IMR-90 (cell line): ENCODE measurements around the gene OLFM3. TPM values are rescaled to one million over a fixed set of nuclear protein-coding genes. Genes with fewer than 3 reads are reported as not detected.

Experiments
- ATAC-seq: fragments of 200-7000 bp; cut with Tn5 transposase; 2 replicates; pipeline ENCODE4 v1.9.1; 2020; ENCODE audit warnings: low read depth, mild to moderate bottlenecking, moderate library complexity
- BruUV-seq: library from RNA; stranded (reverse); fragments of 400-500 nt; replicated peaks from 2 replicates; lab custom pipeline; 2021; lab: Mats Ljungman, UMichigan
- CTCF ChIA-PET: fragments of 300-600 bp; formaldehyde crosslinking; extraction: SDS; loops from one replicate; lab custom pipeline; 2021; ENCODE audit warnings: antibody characterized with exemption; lab: Yijun Ruan, JAX
- POLR2A ChIA-PET: fragments of 300-600 bp; sonication (Branson Sonifier 250); formaldehyde crosslinking; loops from one replicate; lab custom pipeline; 2022; ENCODE audit warnings: antibody characterized with exemption; ENCODE audit not compliant: unreplicated experiment; lab: Charles Lee
- DNase-seq: peaks from one replicate; pipeline ENCODE4 v3.0.0; 2013
- H2AFZ ChIP-seq: replicated peaks from 2 replicates; pipeline ENCODE3; 2013; ENCODE audit warnings: low read length, mild to moderate bottlenecking; ENCODE audit not compliant: poor library complexity
- H2AK5ac ChIP-seq: 2 replicates; pipeline ENCODE4 v1.6.1; 2013; ENCODE audit warnings: low read depth, low read length, inconsistent platforms
- H2AK9ac ChIP-seq: replicated peaks from 2 replicates; pipeline ENCODE3; 2013; ENCODE audit warnings: mild to moderate bottlenecking, low read depth, low read length, moderate library complexity; ENCODE audit not compliant: poor library complexity
- H2BK120ac ChIP-seq: 2 replicates; pipeline ENCODE4 v1.6.1; 2013; ENCODE audit warnings: low read depth, low read length, inconsistent platforms
- H2BK15ac ChIP-seq: 3 replicates; pipeline ENCODE4 v1.6.1; 2013; ENCODE audit warnings: low read depth, low read length, inconsistent platforms
- H2BK20ac ChIP-seq: 2 replicates; pipeline ENCODE4 v1.6.1; 2013; ENCODE audit warnings: low read depth, mild to moderate bottlenecking, inconsistent platforms, low read length, moderate library complexity
- H2BK5ac ChIP-seq: 2 replicates; pipeline ENCODE4 v1.6.1; 2013; ENCODE audit warnings: mild to moderate bottlenecking, low read depth, low read length, inconsistent platforms; ENCODE audit not compliant: poor library complexity, severe bottlenecking
- H3K14ac ChIP-seq: replicated peaks from 2 replicates; pipeline ENCODE4 v1.6.1; 2013; ENCODE audit warnings: low read depth, low read length, inconsistent platforms
- H3K18ac ChIP-seq: 2 replicates; pipeline ENCODE4 v1.6.1; 2013; ENCODE audit warnings: low read depth, low read length, control low read depth
- H3K23ac ChIP-seq: 2 replicates; pipeline ENCODE4 v1.6.1; 2013; ENCODE audit warnings: low read depth, low read length, inconsistent platforms
- H3K27ac ChIP-seq: 2 replicates; pipeline ENCODE4 v1.5.1; 2013; ENCODE audit warnings: mild to moderate bottlenecking, control low read depth, low read length; ENCODE audit not compliant: insufficient read depth
- H3K27me3 ChIP-seq: 2 replicates; pipeline ENCODE4 v1.6.1; 2013; ENCODE audit warnings: low read length; ENCODE audit not compliant: control insufficient read depth, insufficient read depth
- H3K36me3 ChIP-seq: 2 replicates; pipeline ENCODE4 v1.6.1; 2013; ENCODE audit warnings: low read length, mixed read lengths; ENCODE audit not compliant: control insufficient read depth, insufficient read depth
- H3K4ac ChIP-seq: 2 replicates; pipeline ENCODE4 v1.6.1; 2013; ENCODE audit warnings: low read depth, low read length, inconsistent platforms
- H3K4me1 ChIP-seq: 2 replicates; pipeline ENCODE4 v1.6.1; 2013; ENCODE audit warnings: low read length, mixed read lengths; ENCODE audit not compliant: control insufficient read depth, insufficient read depth
- H3K4me2 ChIP-seq: 2 replicates; pipeline ENCODE4 v1.6.1; 2013; ENCODE audit warnings: low read depth, mild to moderate bottlenecking, control low read depth, low read length, moderate library complexity
- H3K4me3 ChIP-seq: 2 replicates; pipeline ENCODE4 v1.5.1; 2013; ENCODE audit warnings: low read depth, mild to moderate bottlenecking, control low read depth, low read length, moderate library complexity; ENCODE audit not compliant: insufficient read depth
- H3K56ac ChIP-seq: 2 replicates; pipeline ENCODE4 v1.6.1; 2013; ENCODE audit warnings: low read length, inconsistent platforms; ENCODE audit not compliant: insufficient read depth; ENCODE audit errors: extremely low read depth
- H3K79me1 ChIP-seq, 2 experiments: 2 replicates each; pipeline ENCODE4 v1.6.1; 2013; ENCODE audit warnings: low read length in 2 of 2, inconsistent platforms in 1 of 2, low read depth in 1 of 2
- H3K9ac ChIP-seq: 2 replicates; pipeline ENCODE4 v1.6.1; 2013; ENCODE audit warnings: low read depth, low read length, control low read depth
- H3K9me1 ChIP-seq: 2 replicates; pipeline ENCODE4 v1.6.1; 2013; ENCODE audit warnings: low read length, inconsistent platforms; ENCODE audit not compliant: insufficient read depth
- H3K9me3 ChIP-seq: 2 replicates; pipeline ENCODE4 v1.6.1; 2013; ENCODE audit warnings: low read length; ENCODE audit not compliant: control insufficient read depth, insufficient read depth
- H4K20me1 ChIP-seq: 2 replicates; pipeline ENCODE4 v1.6.1; 2013; ENCODE audit warnings: low read length, inconsistent platforms; ENCODE audit not compliant: insufficient read depth
- H4K5ac ChIP-seq: 2 replicates; pipeline ENCODE4 v1.6.1; 2013; ENCODE audit warnings: mild to moderate bottlenecking, low read depth, low read length, control low read depth
- H4K8ac ChIP-seq, 2 experiments: 2 replicates each; pipeline ENCODE4 v1.6.1; 2013; ENCODE audit warnings: low read depth in 2 of 2, low read length in 2 of 2, control low read depth in 1 of 2, inconsistent platforms in 1 of 2
- H4K91ac ChIP-seq: 2 replicates; pipeline ENCODE4 v1.6.1; 2013; ENCODE audit warnings: low read depth, low read length, inconsistent platforms; ENCODE audit not compliant: insufficient read depth
- BHLHE40 ChIP-seq: fragments of 150-350 bp; IDR thresholded peaks from 2 replicates; pipeline ENCODE4 v1.6.1; 2016; ENCODE audit warnings: mild to moderate bottlenecking, low read depth, low read length
- CEBPB ChIP-seq: IDR thresholded peaks from 2 replicates; pipeline ENCODE4 v1.6.1; 2012; ENCODE audit warnings: low read depth, low read length, improper control_type of control experiment
- CHD1 ChIP-seq: IDR thresholded peaks from 2 replicates; pipeline ENCODE4 v1.6.1; 2012; ENCODE audit warnings: low read depth, low read length, improper control_type of control experiment
- FOS ChIP-seq: fragments of 150-350 bp; IDR thresholded peaks from 2 replicates; pipeline ENCODE4 v1.6.1; 2016; ENCODE audit warnings: low read depth, low read length
- MAFK ChIP-seq: IDR thresholded peaks from 2 replicates; pipeline ENCODE4 v1.6.1; 2012; ENCODE audit warnings: low read depth, low read length, improper control_type of control experiment
- MAZ ChIP-seq: IDR thresholded peaks from 2 replicates; pipeline ENCODE4 v1.6.1; 2012; ENCODE audit warnings: low read depth, mild to moderate bottlenecking, low read length, improper control_type of control experiment, moderate library complexity, borderline replicate concordance
- MXI1 ChIP-seq: IDR thresholded peaks from 2 replicates; pipeline ENCODE4 v1.6.1; 2012; ENCODE audit warnings: low read depth, mild to moderate bottlenecking, low read length, moderate library complexity, borderline replicate concordance
- NFE2L2 ChIP-seq: fragments of 150-350 bp; IDR thresholded peaks from 2 replicates; pipeline ENCODE4 v1.6.1; 2016; ENCODE audit warnings: low read depth, mild to moderate bottlenecking, low read length
- POLR2A ChIP-seq: IDR thresholded peaks from 2 replicates; pipeline ENCODE4 v1.6.1; 2012; ENCODE audit warnings: mild to moderate bottlenecking, low read depth, low read length
- RAD21 ChIP-seq: IDR thresholded peaks from 2 replicates; pipeline ENCODE4 v1.6.1; 2012; ENCODE audit warnings: low read length, improper control_type of control experiment
- RCOR1 ChIP-seq: IDR thresholded peaks from 2 replicates; pipeline ENCODE4 v1.6.1; 2012; ENCODE audit warnings: mild to moderate bottlenecking, low read length, improper control_type of control experiment; ENCODE audit not compliant: insufficient replicate concordance
- RFX5 ChIP-seq: IDR thresholded peaks from 2 replicates; pipeline ENCODE4 v1.8.0; 2012; ENCODE audit warnings: low read depth, mild to moderate bottlenecking, low read length, moderate library complexity
- SMC3 ChIP-seq: fragments of 150-350 bp; IDR thresholded peaks from 2 replicates; pipeline ENCODE4 v1.6.1; 2016; ENCODE audit warnings: low read depth, mild to moderate bottlenecking, antibody characterized with exemption, low read length, moderate library complexity
- dilution Hi-C: fragments of 300-500 bp; cut with HindIII; formaldehyde crosslinking; loops from one replicate; pipeline ENCODE4 v1.14.3; 2018; ENCODE audit warnings: low sequenced_read_pairs; ENCODE audit not compliant: unreplicated experiment
- in situ Hi-C: fragments of 300-500 bp; cut with MboI; formaldehyde crosslinking; loops from 3 replicates; pipeline ENCODE4 v1.14.3; 2019; ENCODE audit warnings: low sequenced_read_pairs, inconsistent platforms, mixed read lengths
- intact Hi-C: fragments of 100-400 bp; cut with micrococcal nuclease; formaldehyde crosslinking; loops from 2 replicates; pipeline ENCODE4 v1.10.0; 2022
- polyA plus RNA-seq, 3 experiments: library from polyadenylated mRNA; depleted of rRNA; stranded (reverse); fragments of >200 nt; gene quantifications; 2 replicates each; pipeline ENCODE4 v1.2.3, GENCODE V29; 2012; ENCODE audit warnings: low replicate concordance in 1 of 3
- total RNA-seq: library from RNA; depleted of rRNA; stranded (reverse); fragments of >200 nt; gene quantifications from 2 replicates; pipeline ENCODE4 v1.2.3, GENCODE V29; 2012
- TF ChIP-seq, protein P1 (sequence below): fragments of 150-350 bp; IDR thresholded peaks from 2 replicates; pipeline ENCODE4 v1.6.1; 2016; ENCODE audit warnings: low read depth, mild to moderate bottlenecking, low read length, moderate library complexity, borderline replicate concordance
- TF ChIP-seq, protein P2 (sequence below): fragments of 150-350 bp; IDR thresholded peaks from 2 replicates; pipeline ENCODE4 v1.6.1; 2017; ENCODE audit warnings: mild to moderate bottlenecking, antibody characterized with exemption, low read length, low read depth
- TF ChIP-seq, protein P3 (sequence below): conservative IDR thresholded peaks from 2 replicates; pipeline ENCODE4 v1.5.1; 2012; ENCODE audit warnings: mild to moderate bottlenecking, low read depth, low read length, improper control_type of control experiment

Gene OLFM3
- total and polyA plus RNA-seq, 2 of the 4 experiments (the other 2 are of a cell fraction): not detected

DNA sequence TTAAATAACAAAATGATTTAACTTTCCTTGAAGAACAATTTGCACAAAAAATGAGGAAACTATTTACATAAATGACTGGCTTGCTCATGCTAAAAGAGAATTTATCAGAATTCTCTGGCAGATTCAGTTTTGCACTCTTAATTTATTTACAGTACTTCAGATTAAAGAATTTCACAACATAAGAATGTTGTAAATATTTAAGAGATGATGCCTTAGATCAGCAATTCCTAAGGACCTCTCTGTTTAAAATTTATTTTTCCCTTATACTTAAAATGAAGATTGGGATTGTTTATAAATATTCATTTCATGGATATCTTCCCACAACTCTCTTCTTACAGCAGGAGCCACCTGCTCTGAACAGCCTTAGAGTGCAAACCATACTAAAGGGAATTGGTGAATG lies 120.8 kb downstream of the OLFM3 start:
- no peaks in the 10 kb centered on the region for H3K9me3 ChIP-seq
- no peaks in the 10 kb centered on the region for H3K4me1 ChIP-seq
- ChIA-PET POLR2A (no interaction called here), CTCF (no interaction called here)
- in situ Hi-C loops (no loop called here), dilution Hi-C loops (no loop called here), intact Hi-C loops (no loop called here)
- H3K4me2 ChIP-seq: no peak overlapping the region
- no peaks in the 10 kb centered on the region for H3K36me3 ChIP-seq
- no peak overlapping the region for H3K9ac ChIP-seq
- no peak overlapping the region for H3K4ac ChIP-seq
- H4K91ac ChIP-seq: no peak overlapping the region
- no peak overlapping the region for H2BK15ac ChIP-seq
- no peak overlapping the region for H3K56ac ChIP-seq
- no peak overlapping the region for H3K4me3 ChIP-seq
- H4K5ac ChIP-seq: no peak overlapping the region
- H4K20me1 ChIP-seq: no peaks in the 10 kb centered on the region
- no peak overlapping the region for H2AK9ac ChIP-seq
- no peak overlapping the region for H2AK5ac ChIP-seq
- no peak overlapping the region for H4K8ac ChIP-seq
- no peak overlapping the region for H3K23ac ChIP-seq
- H3K79me1 ChIP-seq: no peaks in the 10 kb centered on the region
- no peak overlapping the region for H2BK20ac ChIP-seq
- H2BK120ac ChIP-seq: no peak overlapping the region
- H3K14ac ChIP-seq: no peak overlapping the region
- TF ChIP-seq BHLHE40 (no peak), POLR2A (no peak), MXI1 (no peak), FOS (no peak), NFE2L2 (no peak), CEBPB (no peak), MAFK (no peak), RCOR1 (no peak), RFX5 (no peak), CHD1 (no peak), MAZ (no peak), SMC3 (no peak), RAD21 (no peak)
- TF ChIP-seq, protein P1, sequence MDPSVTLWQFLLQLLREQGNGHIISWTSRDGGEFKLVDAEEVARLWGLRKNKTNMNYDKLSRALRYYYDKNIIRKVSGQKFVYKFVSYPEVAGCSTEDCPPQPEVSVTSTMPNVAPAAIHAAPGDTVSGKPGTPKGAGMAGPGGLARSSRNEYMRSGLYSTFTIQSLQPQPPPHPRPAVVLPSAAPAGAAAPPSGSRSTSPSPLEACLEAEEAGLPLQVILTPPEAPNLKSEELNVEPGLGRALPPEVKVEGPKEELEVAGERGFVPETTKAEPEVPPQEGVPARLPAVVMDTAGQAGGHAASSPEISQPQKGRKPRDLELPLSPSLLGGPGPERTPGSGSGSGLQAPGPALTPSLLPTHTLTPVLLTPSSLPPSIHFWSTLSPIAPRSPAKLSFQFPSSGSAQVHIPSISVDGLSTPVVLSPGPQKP: no peak
- TF ChIP-seq, protein P2, sequence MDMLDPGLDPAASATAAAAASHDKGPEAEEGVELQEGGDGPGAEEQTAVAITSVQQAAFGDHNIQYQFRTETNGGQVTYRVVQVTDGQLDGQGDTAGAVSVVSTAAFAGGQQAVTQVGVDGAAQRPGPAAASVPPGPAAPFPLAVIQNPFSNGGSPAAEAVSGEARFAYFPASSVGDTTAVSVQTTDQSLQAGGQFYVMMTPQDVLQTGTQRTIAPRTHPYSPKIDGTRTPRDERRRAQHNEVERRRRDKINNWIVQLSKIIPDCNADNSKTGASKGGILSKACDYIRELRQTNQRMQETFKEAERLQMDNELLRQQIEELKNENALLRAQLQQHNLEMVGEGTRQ: no peak
- TF ChIP-seq, protein P3, sequence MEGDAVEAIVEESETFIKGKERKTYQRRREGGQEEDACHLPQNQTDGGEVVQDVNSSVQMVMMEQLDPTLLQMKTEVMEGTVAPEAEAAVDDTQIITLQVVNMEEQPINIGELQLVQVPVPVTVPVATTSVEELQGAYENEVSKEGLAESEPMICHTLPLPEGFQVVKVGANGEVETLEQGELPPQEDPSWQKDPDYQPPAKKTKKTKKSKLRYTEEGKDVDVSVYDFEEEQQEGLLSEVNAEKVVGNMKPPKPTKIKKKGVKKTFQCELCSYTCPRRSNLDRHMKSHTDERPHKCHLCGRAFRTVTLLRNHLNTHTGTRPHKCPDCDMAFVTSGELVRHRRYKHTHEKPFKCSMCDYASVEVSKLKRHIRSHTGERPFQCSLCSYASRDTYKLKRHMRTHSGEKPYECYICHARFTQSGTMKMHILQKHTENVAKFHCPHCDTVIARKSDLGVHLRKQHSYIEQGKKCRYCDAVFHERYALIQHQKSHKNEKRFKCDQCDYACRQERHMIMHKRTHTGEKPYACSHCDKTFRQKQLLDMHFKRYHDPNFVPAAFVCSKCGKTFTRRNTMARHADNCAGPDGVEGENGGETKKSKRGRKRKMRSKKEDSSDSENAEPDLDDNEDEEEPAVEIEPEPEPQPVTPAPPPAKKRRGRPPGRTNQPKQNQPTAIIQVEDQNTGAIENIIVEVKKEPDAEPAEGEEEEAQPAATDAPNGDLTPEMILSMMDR: no peak
- DNase-seq (no peak), ATAC-seq (no peak)
- no peaks in the 10 kb centered on the region for H3K27me3 ChIP-seq
- BruUV-seq: no TSS peak
- H2AFZ ChIP-seq: no peak overlapping the region
- H3K9me1 ChIP-seq: no peaks in the 10 kb centered on the region
- H2BK5ac ChIP-seq: no peak overlapping the region
- no peak overlapping the region for H3K18ac ChIP-seq
- H3K27ac ChIP-seq: no peak overlapping the region
